ENCODE measurements around the gene SMYD3. TPM values are rescaled to one million over a fixed set of nuclear protein-coding genes. Genes with fewer than 3 reads are reported as not detected.

SMYD3 gene
- total RNA-seq, 1 donor from 2014 or later, result 35.4 TPM

DNA sequence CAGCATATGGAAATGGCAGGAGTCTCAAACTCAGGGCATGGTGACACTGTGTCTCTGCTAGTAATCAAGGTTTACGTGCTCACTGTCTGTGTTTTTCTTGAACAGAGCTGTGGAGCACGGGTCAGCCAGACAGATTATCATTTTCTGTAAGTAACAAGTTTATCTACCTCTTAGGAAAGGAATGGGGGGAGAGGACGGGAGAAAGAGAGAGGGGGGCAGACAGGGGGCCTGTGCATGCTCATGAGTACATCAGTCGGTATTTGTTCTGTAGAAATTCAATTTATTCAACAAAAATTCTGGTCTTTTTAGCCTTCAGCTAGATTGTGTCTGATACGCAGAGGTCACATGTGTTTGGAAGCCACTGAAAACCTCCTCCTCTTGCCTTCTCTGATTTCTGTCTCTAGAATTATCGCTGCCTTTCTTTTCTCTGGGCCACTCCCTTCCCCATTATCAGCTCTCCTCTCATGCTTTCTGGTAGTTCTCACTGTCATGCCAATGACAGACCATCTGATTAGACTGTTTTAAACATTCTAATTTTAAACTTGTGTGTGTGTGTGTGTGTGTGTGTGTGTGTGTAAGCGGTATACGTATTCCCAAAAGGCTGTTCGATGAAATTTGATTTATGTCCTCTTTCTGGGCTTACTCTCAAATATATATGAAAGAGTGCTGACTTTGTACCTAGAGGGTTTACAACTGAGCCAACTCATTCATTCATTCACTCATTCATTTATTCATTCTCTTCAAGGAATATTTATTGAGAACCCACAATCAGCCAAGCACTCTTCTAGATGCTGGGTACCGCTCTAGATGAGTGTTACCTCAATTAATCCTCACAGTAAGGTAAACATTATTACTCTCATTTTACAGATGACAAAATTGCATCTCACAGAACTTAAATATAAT lies 715.4 kb downstream of the SMYD3 start:
- H3K4me1 Mint-ChIP-seq (ENCODE audit: unreplicated experiment), result no peaks in the 10 kb centered on the region
- no peaks in the 10 kb centered on the region for H3K36me3 Mint-ChIP-seq (ENCODE audit: low read depth, unreplicated experiment)
- DNase-seq (ENCODE audit: low spot score), result no peak

DNA sequence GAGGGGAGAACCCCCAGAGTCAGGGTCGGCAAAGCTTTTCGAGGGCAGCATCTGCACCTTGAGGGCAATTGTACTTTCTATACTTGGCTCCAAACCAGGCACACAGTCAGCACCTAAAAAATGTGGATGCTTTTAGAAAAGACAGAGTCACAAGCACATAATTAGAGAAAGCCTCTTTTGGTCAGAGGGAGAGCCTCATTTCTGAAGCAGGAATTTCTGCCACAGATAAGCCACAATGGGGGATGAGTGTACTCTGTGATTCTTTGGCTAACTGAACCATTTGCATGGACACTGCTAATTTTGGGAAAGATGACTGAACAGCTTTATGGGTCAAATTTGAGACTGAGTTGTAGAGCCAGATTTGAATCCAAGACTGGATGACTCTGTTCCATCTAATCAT lies 716.6 kb downstream of the SMYD3 start:
- no peak for DNase-seq (ENCODE audit: low spot score)
- H3K9me3 Mint-ChIP-seq (ENCODE audit: unreplicated experiment), result no peaks in the 10 kb centered on the region
- TF ChIP-seq, protein P1, sequence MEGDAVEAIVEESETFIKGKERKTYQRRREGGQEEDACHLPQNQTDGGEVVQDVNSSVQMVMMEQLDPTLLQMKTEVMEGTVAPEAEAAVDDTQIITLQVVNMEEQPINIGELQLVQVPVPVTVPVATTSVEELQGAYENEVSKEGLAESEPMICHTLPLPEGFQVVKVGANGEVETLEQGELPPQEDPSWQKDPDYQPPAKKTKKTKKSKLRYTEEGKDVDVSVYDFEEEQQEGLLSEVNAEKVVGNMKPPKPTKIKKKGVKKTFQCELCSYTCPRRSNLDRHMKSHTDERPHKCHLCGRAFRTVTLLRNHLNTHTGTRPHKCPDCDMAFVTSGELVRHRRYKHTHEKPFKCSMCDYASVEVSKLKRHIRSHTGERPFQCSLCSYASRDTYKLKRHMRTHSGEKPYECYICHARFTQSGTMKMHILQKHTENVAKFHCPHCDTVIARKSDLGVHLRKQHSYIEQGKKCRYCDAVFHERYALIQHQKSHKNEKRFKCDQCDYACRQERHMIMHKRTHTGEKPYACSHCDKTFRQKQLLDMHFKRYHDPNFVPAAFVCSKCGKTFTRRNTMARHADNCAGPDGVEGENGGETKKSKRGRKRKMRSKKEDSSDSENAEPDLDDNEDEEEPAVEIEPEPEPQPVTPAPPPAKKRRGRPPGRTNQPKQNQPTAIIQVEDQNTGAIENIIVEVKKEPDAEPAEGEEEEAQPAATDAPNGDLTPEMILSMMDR (IDR thresholded peaks at IDR 0.05; ENCODE audit: unreplicated experiment), result no peak
- no peaks in the 10 kb centered on the region for H3K4me1 Mint-ChIP-seq (ENCODE audit: unreplicated experiment)
- no peaks in the 10 kb centered on the region for H3K27me3 Mint-ChIP-seq (ENCODE audit: unreplicated experiment)
- H3K36me3 Mint-ChIP-seq (ENCODE audit: low read depth, unreplicated experiment), result no peaks in the 10 kb centered on the region
- H3K4me3 Mint-ChIP-seq (ENCODE audit: unreplicated experiment), result no peak overlapping the region
- H3K27ac Mint-ChIP-seq (ENCODE audit: unreplicated experiment), result no peak overlapping the region

More for the DNA sequence above, 715.4 kb downstream of the SMYD3 start:
- Mint-ChIP-seq H3K9me3 (ENCODE audit: unreplicated experiment) (no peaks in the 10 kb centered on the region), H3K27ac (ENCODE audit: unreplicated experiment) (no peak overlapping the region), H3K27me3 (ENCODE audit: unreplicated experiment) (no peaks in the 10 kb centered on the region), H3K4me3 (ENCODE audit: unreplicated experiment) (no peak overlapping the region)
- TF ChIP-seq, protein P1 (IDR thresholded peaks at IDR 0.05; ENCODE audit: unreplicated experiment), result no peak

DNA sequence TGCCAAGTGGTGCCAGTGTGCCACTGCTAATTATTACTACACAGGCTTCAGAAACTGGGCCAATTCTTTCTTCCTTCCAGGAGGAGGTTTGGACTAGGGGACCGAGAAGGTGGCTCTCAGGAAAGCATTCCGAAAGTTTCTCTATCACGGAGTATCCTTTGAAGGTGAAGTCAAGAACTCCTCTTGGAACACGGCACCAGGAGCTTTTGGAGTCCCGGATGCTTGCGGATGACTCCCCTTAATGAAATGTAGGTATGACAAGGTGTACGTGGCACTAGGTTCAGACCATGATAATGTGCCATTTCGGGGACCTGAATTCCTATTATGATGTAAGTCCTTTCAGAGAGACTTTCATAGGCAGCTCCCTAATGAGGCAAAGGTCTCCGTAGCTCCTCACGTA lies 718.2 kb downstream of the SMYD3 start:
- H3K36me3 Mint-ChIP-seq (ENCODE audit: low read depth, unreplicated experiment), result no peaks in the 10 kb centered on the region
- TF ChIP-seq, protein P1 (IDR thresholded peaks at IDR 0.05; ENCODE audit: unreplicated experiment), result no peak
- DNase-seq (ENCODE audit: low spot score), result no peak
- no peaks in the 10 kb centered on the region for H3K9me3 Mint-ChIP-seq (ENCODE audit: unreplicated experiment)
- H3K4me1 Mint-ChIP-seq (ENCODE audit: unreplicated experiment), result no peaks in the 10 kb centered on the region
- no peak overlapping the region for H3K27ac Mint-ChIP-seq (ENCODE audit: unreplicated experiment)
- H3K27me3 Mint-ChIP-seq (ENCODE audit: unreplicated experiment), result no peaks in the 10 kb centered on the region
- H3K4me3 Mint-ChIP-seq (ENCODE audit: unreplicated experiment), result no peak overlapping the region

DNA sequence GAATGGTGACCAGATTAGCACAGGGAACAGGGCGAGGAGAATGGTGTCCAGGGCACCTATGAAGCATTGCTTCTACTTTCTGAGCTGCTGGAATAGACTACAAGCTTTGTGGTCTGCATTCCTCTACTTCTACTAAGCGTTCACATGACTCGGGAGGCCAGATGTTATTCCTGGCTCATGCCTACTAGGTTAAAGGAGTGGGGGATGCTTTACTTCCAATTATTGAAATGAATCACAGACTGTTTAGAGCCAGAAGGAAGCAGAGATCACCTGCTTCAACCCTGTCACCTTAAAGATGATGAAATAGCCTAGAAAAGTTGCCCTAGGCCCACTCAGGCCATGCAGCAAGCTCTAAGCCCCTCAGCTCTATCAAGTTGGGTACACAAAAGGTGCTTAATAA lies 718.8 kb downstream of the SMYD3 start:
- H3K27me3 Mint-ChIP-seq (ENCODE audit: unreplicated experiment), result no peaks in the 10 kb centered on the region
- no peak overlapping the region for H3K4me3 Mint-ChIP-seq (ENCODE audit: unreplicated experiment)
- DNase-seq (ENCODE audit: low spot score), result no peak
- no peaks in the 10 kb centered on the region for H3K4me1 Mint-ChIP-seq (ENCODE audit: unreplicated experiment)
- no peaks in the 10 kb centered on the region for H3K9me3 Mint-ChIP-seq (ENCODE audit: unreplicated experiment)
- TF ChIP-seq, protein P1 (IDR thresholded peaks at IDR 0.05; ENCODE audit: unreplicated experiment), result no peak
- no peaks in the 10 kb centered on the region for H3K36me3 Mint-ChIP-seq (ENCODE audit: low read depth, unreplicated experiment)
- H3K27ac Mint-ChIP-seq (ENCODE audit: unreplicated experiment), result no peak overlapping the region

DNA sequence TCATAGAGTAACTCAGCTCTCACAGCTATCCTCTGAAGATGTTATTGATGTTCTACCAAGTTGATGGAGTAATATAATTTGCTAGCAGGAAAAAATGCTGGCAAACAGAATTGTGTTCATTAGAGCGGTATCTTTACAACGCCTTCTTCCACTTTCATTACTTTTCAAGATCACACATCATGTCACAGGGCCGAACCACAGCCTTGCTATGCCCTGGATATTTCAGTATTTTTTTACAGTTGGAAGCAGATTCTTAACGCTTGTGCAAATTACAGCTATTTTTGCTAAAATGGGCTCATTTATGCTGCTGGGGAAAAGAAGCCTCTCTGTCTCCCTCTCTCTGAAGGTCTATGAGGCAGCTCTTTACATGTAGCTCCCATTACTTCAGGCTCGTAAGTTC lies 720.1 kb downstream of the SMYD3 start:
- no peaks in the 10 kb centered on the region for H3K36me3 Mint-ChIP-seq (ENCODE audit: low read depth, unreplicated experiment)
- no peak for DNase-seq (ENCODE audit: low spot score)
- no peaks in the 10 kb centered on the region for H3K4me1 Mint-ChIP-seq (ENCODE audit: unreplicated experiment)
- no peak overlapping the region for H3K4me3 Mint-ChIP-seq (ENCODE audit: unreplicated experiment)
- H3K27me3 Mint-ChIP-seq (ENCODE audit: unreplicated experiment), result no peaks in the 10 kb centered on the region
- no peak overlapping the region for H3K27ac Mint-ChIP-seq (ENCODE audit: unreplicated experiment)
- TF ChIP-seq, protein P1 (IDR thresholded peaks at IDR 0.05; ENCODE audit: unreplicated experiment), result no peak
- H3K9me3 Mint-ChIP-seq (ENCODE audit: unreplicated experiment), result no peaks in the 10 kb centered on the region

All from endothelial cell (in vitro differentiated cells).